Stimulated activated CD8-positive, alpha-beta memory T cell treated with anti-CD3 and anti-CD28 coated beads, Interleukin-7, amount 100 ng/mL, for 24 hours (primary cell): ENCODE results near the gene CCNY.
"Not testable (repeated sequence)": the region's sequence is repeated elsewhere in the genome, so short reads cannot be mapped to it uniquely, and the experiment has no call there.

Experiments used
- DNase-seq: peaks from one replicate; pipeline ENCODE4 v3.0.0-alpha.2; 2020; ENCODE audit warnings: low read depth

CCNY gene

GRCh38 chr10:35406003-35406630, 69.8 kb downstream of the CCNY start:
- not testable (repeated sequence) for DNase-seq

GRCh38 chr10:35407696-35408095, 71.4 kb downstream of the CCNY start:
- DNase-seq: not testable (repeated sequence)

- no peak for DNase-seq
These were observed 72.8 kb downstream of the CCNY start for GRCh38 chr10:35409094-35409582.

- DNase-seq: no peak
These were observed 73.5 kb downstream of the CCNY start for GRCh38 chr10:35409808-35410207.

GRCh38 chr10:35412003-35412723, 75.9 kb downstream of the CCNY start:
- no peak for DNase-seq

GRCh38 chr10:35412900-35413491, 76.7 kb downstream of the CCNY start:
- no peak for DNase-seq

GRCh38 chr10:35413985-35414861, 77.9 kb downstream of the CCNY start:
- DNase-seq: peak; percentile 4

GRCh38 chr10:35415505-35415904, 79.2 kb downstream of the CCNY start:
- DNase-seq: no peak

GRCh38 chr10:35416619-35417312, 80.5 kb downstream of the CCNY start:
- no peak for DNase-seq

- no peak for DNase-seq
These were observed 81.0 kb downstream of the CCNY start for GRCh38 chr10:35417313-35417625.

- DNase-seq: no peak
These were observed 81.5 kb downstream of the CCNY start for GRCh38 chr10:35417795-35418194.

- not testable (repeated sequence) for DNase-seq
These were observed 82.3 kb downstream of the CCNY start for GRCh38 chr10:35418580-35418979.

GRCh38 chr10:35420044-35420443, 83.7 kb downstream of the CCNY start:
- DNase-seq: no peak

- DNase-seq: no peak
These were observed 84.7 kb downstream of the CCNY start for GRCh38 chr10:35420827-35421552.

GRCh38 chr10:35421553-35422178, 85.4 kb downstream of the CCNY start:
- no peak for DNase-seq

GRCh38 chr10:35422228-35422627, 85.9 kb downstream of the CCNY start:
- no peak for DNase-seq

- no peak for DNase-seq
These were observed 87.4 kb downstream of the CCNY start for GRCh38 chr10:35423505-35424306.

- DNase-seq: no peak
These were observed 88.5 kb downstream of the CCNY start for GRCh38 chr10:35424680-35425285.

GRCh38 chr10:35425595-35425994, 89.3 kb downstream of the CCNY start:
- no peak for DNase-seq
